ENCODE data around the gene MATN4.

- TF ChIP-seq EGR1 (IDR thresholded peaks at IDR 0.05; ENCODE audit: low read depth) (no peak), ATF3 (IDR thresholded peaks at IDR 0.05) (no peak), REST (IDR thresholded peaks at IDR 0.05; ENCODE audit: low read depth) (no peak), YY1 (IDR thresholded peaks at IDR 0.05; ENCODE audit: extremely low read depth, insufficient replicate concordance, low read depth, low read length) (no peak), SP1 (IDR thresholded peaks at IDR 0.05; ENCODE audit: low read depth) (no peak), POLR2A (IDR thresholded peaks at IDR 0.05; ENCODE audit: borderline replicate concordance, extremely low read depth, insufficient read depth, insufficient read length) (no peak)
These were observed 29.4 kb upstream of the MATN4 start for GRCh38 chr20:45337367-45338120.
